ENCODE measurements around the gene ITGB4.

Gene ITGB4

DNA sequence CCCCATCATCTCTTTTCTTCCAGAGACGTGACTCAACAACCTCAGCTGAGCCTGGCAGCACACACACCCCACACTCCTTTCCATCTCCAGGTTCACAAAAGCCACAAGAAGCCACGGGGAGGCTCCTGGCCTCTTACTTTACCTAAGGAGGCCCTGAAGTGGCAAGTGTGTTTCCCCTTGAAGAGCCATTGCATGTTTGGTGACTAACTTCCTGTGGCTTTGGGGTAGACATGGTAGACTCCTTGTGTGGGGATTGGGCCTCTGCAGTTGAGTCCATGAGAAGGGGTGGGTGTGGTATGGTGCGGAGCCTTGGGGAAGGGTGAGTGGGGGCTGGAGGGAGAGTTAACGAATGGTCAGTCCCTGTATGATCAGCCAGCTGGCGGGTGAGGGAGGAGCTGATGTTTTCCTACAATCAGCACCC, 29.9 kb upstream of the ITGB4 start:
- TF ChIP-seq, protein P1, sequence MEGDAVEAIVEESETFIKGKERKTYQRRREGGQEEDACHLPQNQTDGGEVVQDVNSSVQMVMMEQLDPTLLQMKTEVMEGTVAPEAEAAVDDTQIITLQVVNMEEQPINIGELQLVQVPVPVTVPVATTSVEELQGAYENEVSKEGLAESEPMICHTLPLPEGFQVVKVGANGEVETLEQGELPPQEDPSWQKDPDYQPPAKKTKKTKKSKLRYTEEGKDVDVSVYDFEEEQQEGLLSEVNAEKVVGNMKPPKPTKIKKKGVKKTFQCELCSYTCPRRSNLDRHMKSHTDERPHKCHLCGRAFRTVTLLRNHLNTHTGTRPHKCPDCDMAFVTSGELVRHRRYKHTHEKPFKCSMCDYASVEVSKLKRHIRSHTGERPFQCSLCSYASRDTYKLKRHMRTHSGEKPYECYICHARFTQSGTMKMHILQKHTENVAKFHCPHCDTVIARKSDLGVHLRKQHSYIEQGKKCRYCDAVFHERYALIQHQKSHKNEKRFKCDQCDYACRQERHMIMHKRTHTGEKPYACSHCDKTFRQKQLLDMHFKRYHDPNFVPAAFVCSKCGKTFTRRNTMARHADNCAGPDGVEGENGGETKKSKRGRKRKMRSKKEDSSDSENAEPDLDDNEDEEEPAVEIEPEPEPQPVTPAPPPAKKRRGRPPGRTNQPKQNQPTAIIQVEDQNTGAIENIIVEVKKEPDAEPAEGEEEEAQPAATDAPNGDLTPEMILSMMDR (conservative IDR thresholded peaks at IDR 0.05; ENCODE audit: low read depth, low read length): no peak
- DNase-seq (ENCODE audit: low read depth): no peak
- H3K4me3 ChIP-seq (ENCODE audit: low read depth, low read length): no peak overlapping the region

DNA sequence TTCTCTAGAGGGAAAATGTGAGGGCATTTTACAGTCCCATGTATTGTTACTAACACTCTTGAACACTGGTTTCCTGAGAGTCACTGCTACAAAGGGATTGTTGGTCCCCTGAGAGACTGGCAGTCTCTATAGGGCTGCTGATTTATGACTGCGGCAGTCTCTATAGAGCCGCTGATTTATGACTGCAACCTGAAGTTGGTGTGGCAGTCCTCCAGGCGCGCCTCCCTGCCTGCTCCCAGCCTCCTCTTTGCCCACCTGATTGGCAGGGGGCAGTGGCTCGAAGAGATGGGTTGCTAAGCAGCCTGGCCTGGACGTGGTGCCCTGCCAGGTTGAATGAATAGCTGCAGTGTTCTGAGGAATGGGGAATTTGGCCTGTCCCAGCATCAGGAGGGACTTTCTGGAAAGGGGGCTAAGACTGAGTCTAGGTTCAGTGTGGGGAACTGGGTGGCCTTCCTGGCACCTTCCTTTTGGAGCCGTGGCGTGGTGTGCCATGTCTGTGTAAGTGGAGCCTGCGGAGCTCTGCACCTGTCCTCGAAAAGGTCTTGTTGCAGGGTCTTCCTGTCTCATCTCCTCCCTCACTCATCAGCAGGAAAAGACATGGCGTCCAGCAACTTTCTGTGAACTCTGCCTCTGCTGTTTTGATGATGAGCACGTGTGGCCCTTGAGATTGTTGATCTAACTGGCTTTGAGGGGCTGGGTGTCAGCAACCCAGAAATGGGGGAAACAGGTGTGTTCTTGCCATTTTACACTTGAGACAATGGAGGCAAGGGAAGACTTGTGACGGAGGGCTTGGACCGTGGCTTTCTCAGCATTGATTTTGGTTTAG, 29.2 kb upstream of the ITGB4 start:
- TF ChIP-seq, protein P1 (conservative IDR thresholded peaks at IDR 0.05; ENCODE audit: low read depth, low read length): no peak
- no peak for DNase-seq (ENCODE audit: low read depth)
- H3K4me3 ChIP-seq (ENCODE audit: low read depth, low read length): no peak overlapping the region

DNA sequence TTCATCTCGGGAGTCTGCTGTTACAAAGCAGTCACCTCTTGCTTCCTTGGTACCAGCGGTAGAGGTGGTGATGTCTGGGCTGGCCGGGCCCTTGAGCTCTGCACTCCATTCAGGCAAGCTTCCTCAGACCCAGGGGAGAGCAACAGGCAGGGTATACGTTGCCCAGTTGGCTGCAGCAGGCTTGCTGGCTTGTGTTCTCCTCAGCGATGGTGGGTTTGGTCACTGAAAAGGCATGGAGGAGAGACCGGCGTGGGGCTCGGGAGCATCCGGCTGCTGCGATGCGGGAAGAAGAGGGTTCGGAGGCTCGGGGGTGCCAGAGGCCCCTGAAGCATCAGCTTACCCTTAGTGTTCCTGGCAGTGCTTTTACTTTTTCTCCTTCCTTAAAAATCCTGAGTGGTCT, 28.3 kb upstream of the ITGB4 start:
- no peak overlapping the region for H3K4me3 ChIP-seq (ENCODE audit: low read depth, low read length)
- no peak for DNase-seq (ENCODE audit: low read depth)
- TF ChIP-seq, protein P1 (conservative IDR thresholded peaks at IDR 0.05; ENCODE audit: low read depth, low read length): no peak

DNA sequence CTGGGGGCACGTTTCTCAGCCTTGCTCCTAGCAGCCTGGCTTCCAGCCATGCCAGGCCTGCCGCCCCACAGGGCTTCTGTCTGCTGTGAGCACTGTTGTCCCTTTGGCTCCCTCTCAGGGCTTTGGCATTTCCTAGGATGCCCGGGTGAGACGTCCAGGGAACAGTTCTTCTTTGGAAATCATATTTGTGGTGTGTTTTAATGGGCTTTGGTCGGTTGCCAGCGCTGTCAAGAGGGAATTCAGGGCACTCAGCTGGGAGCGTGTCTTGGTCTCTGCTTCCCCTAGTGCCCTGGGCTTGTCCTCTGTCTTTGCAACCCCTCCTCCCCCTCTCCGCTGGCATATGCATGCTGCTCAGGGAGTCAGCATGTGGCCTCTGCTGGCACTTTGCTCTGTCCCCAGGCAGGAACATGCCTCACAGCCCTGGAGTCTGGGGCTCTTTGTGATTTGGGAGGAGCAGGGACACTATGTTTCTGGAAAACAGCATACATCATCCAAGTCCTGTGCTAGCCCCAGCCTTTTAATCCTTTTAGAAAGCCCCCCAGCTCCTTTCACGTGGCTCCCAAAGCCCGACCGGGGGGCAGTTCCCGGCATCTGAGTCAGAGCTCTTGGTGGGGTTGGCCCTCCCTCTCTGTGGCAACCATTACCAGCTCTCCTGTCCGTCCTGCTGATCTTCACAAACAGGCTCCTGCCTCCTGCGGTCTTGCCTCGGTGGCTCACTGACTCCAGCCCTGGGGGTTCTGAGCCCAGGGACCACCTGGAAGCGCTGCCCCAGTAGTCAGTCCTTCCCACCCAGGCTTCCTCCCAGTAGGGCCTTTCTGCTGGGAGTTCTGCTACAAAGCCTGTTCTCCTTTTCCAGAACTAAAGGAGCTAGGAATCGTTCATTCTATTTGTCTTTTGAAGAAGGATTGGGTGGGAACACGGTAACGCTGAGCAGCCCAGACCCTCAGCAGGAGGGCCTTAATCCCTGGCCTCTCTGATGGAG, 27.5 kb upstream of the ITGB4 start:
- TF ChIP-seq, protein P1 (conservative IDR thresholded peaks at IDR 0.05; ENCODE audit: low read depth, low read length): peak; percentile 10
- H3K4me3 ChIP-seq (ENCODE audit: low read depth, low read length): no peak overlapping the region
- peak; percentile 80 for DNase-seq (ENCODE audit: low read depth)

DNA sequence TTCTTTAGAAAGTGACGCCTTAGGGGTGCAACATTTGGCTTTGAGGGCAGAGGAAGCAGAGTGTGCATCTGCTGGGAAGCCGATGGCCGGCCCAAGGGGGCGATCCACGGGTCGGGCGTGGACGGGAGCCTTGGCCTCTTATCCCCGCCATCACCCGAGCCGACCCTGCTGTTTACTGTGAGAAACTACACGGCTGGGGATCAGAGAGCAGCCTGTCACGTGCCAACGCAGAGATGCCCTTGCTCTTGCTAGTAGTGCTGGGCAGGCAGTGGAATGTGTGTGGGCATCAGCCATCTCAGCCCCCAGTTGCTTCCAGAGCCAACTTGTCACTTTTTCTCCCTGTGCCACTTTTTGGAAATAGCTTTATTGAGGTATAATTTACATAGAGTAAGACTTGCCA, 26.7 kb upstream of the ITGB4 start:
- TF ChIP-seq, protein P1 (conservative IDR thresholded peaks at IDR 0.05; ENCODE audit: low read depth, low read length): no peak
- DNase-seq (ENCODE audit: low read depth): no peak

DNA sequence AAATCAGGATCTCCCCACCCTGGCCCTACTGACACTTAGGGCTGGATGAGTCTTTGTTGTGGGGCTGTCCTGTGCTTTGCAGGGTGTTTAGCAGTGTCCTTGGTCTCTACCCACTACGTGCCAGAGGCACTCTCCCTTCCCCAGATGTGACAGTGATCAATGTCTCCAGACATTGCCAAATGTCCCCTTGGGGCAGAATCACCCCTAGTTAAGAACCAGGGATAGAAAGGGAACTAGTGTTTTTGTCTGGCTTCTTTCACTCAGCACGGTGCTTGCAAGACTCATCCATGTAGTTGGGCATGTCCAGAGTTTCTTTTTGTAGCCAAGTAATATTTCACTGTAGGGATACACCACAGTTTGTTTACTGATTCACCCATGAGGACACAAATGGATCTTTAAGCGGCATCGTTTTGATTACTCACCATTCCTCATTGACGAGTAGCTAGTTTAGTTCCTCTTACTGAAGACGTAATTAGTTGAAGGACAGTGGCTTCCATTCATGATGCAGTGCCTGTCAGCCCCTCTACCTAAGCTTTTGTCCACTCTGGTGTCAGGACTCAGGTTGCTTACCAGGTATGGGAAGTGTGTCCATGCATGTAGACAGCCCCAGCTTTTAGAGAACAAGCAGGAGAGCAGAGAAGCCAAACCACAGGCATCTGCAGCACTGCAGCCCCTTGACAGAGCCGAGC, 26.0 kb upstream of the ITGB4 start:
- DNase-seq (ENCODE audit: low read depth): peak; percentile 39
- H3K4me3 ChIP-seq (ENCODE audit: low read depth, low read length): no peak overlapping the region
- TF ChIP-seq, protein P1 (conservative IDR thresholded peaks at IDR 0.05; ENCODE audit: low read depth, low read length): no peak

More for the DNA sequence above, 26.7 kb upstream of the ITGB4 start:
- no peak overlapping the region for H3K4me3 ChIP-seq (ENCODE audit: low read depth, low read length)
